SK-N-SH (cell line): ENCODE measurements around the gene NUP54. TPM values are rescaled to one million over a fixed set of nuclear protein-coding genes. Genes with fewer than 3 reads are reported as not detected.

Source experiments
- CTCF ChIA-PET: fragments of 300-600, 350-600 bp; formaldehyde crosslinking; extraction: SDS; loops from one replicate; lab custom pipeline; 2021; lab: Yijun Ruan, JAX
- POLR2A ChIA-PET: fragments of 350-600 bp; sonication (Branson Sonifier 250); formaldehyde crosslinking; extraction: SDS; loops from one replicate; lab custom pipeline; 2020; ENCODE audit warnings: antibody characterized with exemption, inconsistent platforms; lab: Yijun Ruan, JAX
- DNase-seq: peaks from one replicate; pipeline ENCODE4 v3.0.0; 2012
- H2AFZ ChIP-seq: fragments of 200-600 bp; sonication (generic); 2 replicates; pipeline ENCODE4 v1.8.1; 2016; ENCODE audit warnings: antibody characterized with exemption, mild to moderate bottlenecking, low read depth
- H3F3A ChIP-seq: fragments of 200-600 bp; sonication (generic); replicated peaks from 2 replicates; pipeline ENCODE3; 2016; ENCODE audit warnings: antibody characterized with exemption, mild to moderate bottlenecking; ENCODE audit not compliant: insufficient read depth
- H3K27ac ChIP-seq, 2 experiments: fragments of 200-500 bp in 1 of 2; fragments of 200-600 bp in 1 of 2; sonication (Bioruptor generic) in 1 of 2; sonication (generic), shearing (Covaris generic) in 1 of 2; 2 replicates each; pipeline versions ENCODE4 v1.5.1 to v1.6.1; 2014 to 2016; ENCODE audit warnings: low read depth in 2 of 2, inconsistent platforms in 1 of 2, low read length in 1 of 2, mild to moderate bottlenecking in 1 of 2, mixed read lengths in 1 of 2
- H3K27me3 ChIP-seq: fragments of 200-600 bp; sonication (generic), shearing (Covaris generic); 2 replicates; pipeline ENCODE4 v1.6.1; 2016; ENCODE audit warnings: mixed run types; ENCODE audit not compliant: insufficient read depth
- H3K36me3 ChIP-seq, 2 experiments: fragments of 200-500 bp in 1 of 2; fragments of 200-600 bp in 1 of 2; sonication (Bioruptor generic) in 1 of 2; sonication (generic) in 1 of 2; replicated peaks in 1 of 2; 2 replicates each; pipeline versions ENCODE3 to v1.5.1; 2014 to 2016; ENCODE audit warnings: low read length in 1 of 2, mild to moderate bottlenecking in 1 of 2; ENCODE audit not compliant: insufficient read depth in 2 of 2, control insufficient read depth in 1 of 2
- H3K4me1 ChIP-seq, 2 experiments: fragments of 200-500 bp in 1 of 2; fragments of 200-600 bp in 1 of 2; sonication (Bioruptor generic) in 1 of 2; sonication (generic), shearing (Covaris generic) in 1 of 2; 2 replicates each; pipeline versions ENCODE4 v1.5.1 to v1.6.1; 2014 to 2016; ENCODE audit warnings: low read depth in 1 of 2, low read length in 1 of 2, mixed run types in 1 of 2; ENCODE audit not compliant: insufficient read depth in 2 of 2, control insufficient read depth in 1 of 2
- H3K4me2 ChIP-seq: fragments of 200-600 bp; sonication (generic), shearing (Covaris generic); 2 replicates; pipeline ENCODE4 v1.6.1; 2017; ENCODE audit warnings: mixed run types
- H3K4me3 ChIP-seq, 2 experiments: fragments of 200-500 bp in 1 of 2; fragments of 200-600 bp in 1 of 2; sonication (Bioruptor generic) in 1 of 2; sonication (generic), shearing (Covaris generic) in 1 of 2; 2 replicates each; pipeline versions ENCODE4 v1.5.1 to v1.8.1; 2014 to 2016; ENCODE audit warnings: low read depth in 2 of 2, inconsistent platforms in 1 of 2, low read length in 1 of 2, mild to moderate bottlenecking in 1 of 2, mixed read lengths in 1 of 2, moderate library complexity in 1 of 2
- H3K79me2 ChIP-seq: fragments of 200-600 bp; sonication (generic); 2 replicates; pipeline ENCODE4 v1.8.1; 2017; ENCODE audit warnings: mild to moderate bottlenecking; ENCODE audit not compliant: insufficient read depth
- H3K9ac ChIP-seq: fragments of 200-600 bp; sonication (generic); 2 replicates; pipeline ENCODE4 v1.6.1; 2017; ENCODE audit warnings: mixed run types
- H3K9me2 ChIP-seq: fragments of 200-600 bp; sonication (generic); 2 replicates; pipeline ENCODE4 v1.6.1; 2017; ENCODE audit warnings: mixed run types
- H3K9me3 ChIP-seq: fragments of 200-600 bp; sonication (generic); 2 replicates; pipeline ENCODE4 v1.6.1; 2017; ENCODE audit warnings: mixed run types, mild to moderate bottlenecking, moderate library complexity
- H4K20me1 ChIP-seq: fragments of 200-600 bp; sonication (generic); 2 replicates; pipeline ENCODE4 v1.6.1; 2017; ENCODE audit warnings: mild to moderate bottlenecking, mixed run types; ENCODE audit not compliant: insufficient read depth
- ELF1 ChIP-seq: IDR thresholded peaks from 2 replicates; pipeline ENCODE4 v1.4.0; 2012
- EP300 ChIP-seq, 2 experiments: IDR thresholded peaks; 2 replicates each; pipeline versions ENCODE4 v1.4.0 to v1.6.1; 2012; ENCODE audit warnings: borderline replicate concordance in 1 of 2, low read depth in 1 of 2, low read length in 1 of 2
- EZH2phosphoT487 ChIP-seq: fragments of 200-600 bp; sonication (generic); IDR thresholded peaks from 2 replicates; pipeline ENCODE4 v1.6.1; 2017; ENCODE audit warnings: low read depth, mixed run types, mild to moderate bottlenecking, antibody characterized with exemption, moderate library complexity, borderline replicate concordance
- FOXJ3 ChIP-seq: sonication (generic); formaldehyde crosslinking; IDR thresholded peaks from 2 replicates; pipeline ENCODE4 v1.5.1; 2020; ENCODE audit warnings: mild to moderate bottlenecking, missing genetic modification reagents
- GABPA ChIP-seq: IDR thresholded peaks from 2 replicates; pipeline ENCODE4 v1.4.0; 2012; ENCODE audit warnings: low read depth, mild to moderate bottlenecking
- MAX ChIP-seq: IDR thresholded peaks from 2 replicates; pipeline ENCODE4 v1.4.0; 2012; ENCODE audit warnings: low read depth
- POLR2AphosphoS5 ChIP-seq: IDR thresholded peaks from 2 replicates; pipeline ENCODE4 v1.6.1; 2012; ENCODE audit warnings: low read depth, low read length
- RAD21 ChIP-seq: IDR thresholded peaks from 2 replicates; pipeline ENCODE4 v1.6.1; 2012; ENCODE audit warnings: mild to moderate bottlenecking, low read length
- RCOR1 ChIP-seq: fragments of 150-350 bp; IDR thresholded peaks from 2 replicates; pipeline ENCODE4 v1.6.1; 2017; ENCODE audit warnings: antibody characterized with exemption, low read length
- RXRA ChIP-seq: IDR thresholded peaks from 2 replicates; pipeline ENCODE4 v1.4.0; 2012; ENCODE audit warnings: low read depth, mild to moderate bottlenecking, borderline replicate concordance
- USF2 ChIP-seq: fragments of 150-350 bp; IDR thresholded peaks from 2 replicates; pipeline ENCODE4 v1.6.1; 2017; ENCODE audit warnings: antibody characterized with exemption, low read length, low read depth, borderline replicate concordance
- WGBS: methylation state at CpG from one replicate; pipeline ENCODE4 v1.1.6; 2017; ENCODE audit warnings: low lambda C conversion rate; 5-methylcytosine and 5-hydroxymethylcytosine counted together
- polyA plus RNA-seq, 3 experiments: library from polyadenylated mRNA; depleted of rRNA; stranded (reverse); fragments of >200 nt; gene quantifications; 2 replicates each; pipeline ENCODE4 v1.2.3, GENCODE V29; 2012
- TF ChIP-seq, protein P1 (sequence below): fragments of 200-600 bp; sonication (generic); IDR thresholded peaks from 2 replicates; pipeline ENCODE4 v1.6.1; 2017; ENCODE audit warnings: antibody characterized with exemption, mild to moderate bottlenecking, moderate library complexity
- TF ChIP-seq, protein P2 (sequence below): IDR thresholded peaks from 2 replicates; pipeline ENCODE4 v1.6.1; 2012; ENCODE audit warnings: mild to moderate bottlenecking, low read depth, low read length, moderate library complexity
- TF ChIP-seq, protein P3 (sequence below): IDR thresholded peaks from 2 replicates; pipeline ENCODE4 v1.4.0; 2012; ENCODE audit warnings: low read depth, borderline replicate concordance

The NUP54 gene
- polyA plus RNA-seq, 1 of the 3 experiments (the other 2 are of a cell fraction) = 19.4 TPM

GRCh38 chr4:76188557-76188956 is 40.4 kb upstream of the NUP54 start:
- Histone ChIP-seq H3K4me1 (no peaks in the 10 kb centered on the region), H3K9me2 (no peaks in the 10 kb centered on the region), H3K27me3 (no peaks in the 10 kb centered on the region), H3K79me2 (peaks cover 75% of the 10 kb centered on the region), H3K27ac (no peak overlapping the region), H4K20me1 (peaks cover 9% of the 10 kb centered on the region), H3K9ac (no peak overlapping the region), H2AFZ (no peak overlapping the region), H3K9me3 (no peaks in the 10 kb centered on the region), H3F3A (no peaks in the 10 kb centered on the region), H3K4me2 (no peak overlapping the region), H3K36me3 (peaks cover 20 to 36% of the 10 kb centered on the region in 2 experiments), H3K4me3 (no peak overlapping the region)
- TF ChIP-seq, protein P1, sequence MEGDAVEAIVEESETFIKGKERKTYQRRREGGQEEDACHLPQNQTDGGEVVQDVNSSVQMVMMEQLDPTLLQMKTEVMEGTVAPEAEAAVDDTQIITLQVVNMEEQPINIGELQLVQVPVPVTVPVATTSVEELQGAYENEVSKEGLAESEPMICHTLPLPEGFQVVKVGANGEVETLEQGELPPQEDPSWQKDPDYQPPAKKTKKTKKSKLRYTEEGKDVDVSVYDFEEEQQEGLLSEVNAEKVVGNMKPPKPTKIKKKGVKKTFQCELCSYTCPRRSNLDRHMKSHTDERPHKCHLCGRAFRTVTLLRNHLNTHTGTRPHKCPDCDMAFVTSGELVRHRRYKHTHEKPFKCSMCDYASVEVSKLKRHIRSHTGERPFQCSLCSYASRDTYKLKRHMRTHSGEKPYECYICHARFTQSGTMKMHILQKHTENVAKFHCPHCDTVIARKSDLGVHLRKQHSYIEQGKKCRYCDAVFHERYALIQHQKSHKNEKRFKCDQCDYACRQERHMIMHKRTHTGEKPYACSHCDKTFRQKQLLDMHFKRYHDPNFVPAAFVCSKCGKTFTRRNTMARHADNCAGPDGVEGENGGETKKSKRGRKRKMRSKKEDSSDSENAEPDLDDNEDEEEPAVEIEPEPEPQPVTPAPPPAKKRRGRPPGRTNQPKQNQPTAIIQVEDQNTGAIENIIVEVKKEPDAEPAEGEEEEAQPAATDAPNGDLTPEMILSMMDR = no peak
- TF ChIP-seq GABPA = no peak
- TF ChIP-seq, protein P2, sequence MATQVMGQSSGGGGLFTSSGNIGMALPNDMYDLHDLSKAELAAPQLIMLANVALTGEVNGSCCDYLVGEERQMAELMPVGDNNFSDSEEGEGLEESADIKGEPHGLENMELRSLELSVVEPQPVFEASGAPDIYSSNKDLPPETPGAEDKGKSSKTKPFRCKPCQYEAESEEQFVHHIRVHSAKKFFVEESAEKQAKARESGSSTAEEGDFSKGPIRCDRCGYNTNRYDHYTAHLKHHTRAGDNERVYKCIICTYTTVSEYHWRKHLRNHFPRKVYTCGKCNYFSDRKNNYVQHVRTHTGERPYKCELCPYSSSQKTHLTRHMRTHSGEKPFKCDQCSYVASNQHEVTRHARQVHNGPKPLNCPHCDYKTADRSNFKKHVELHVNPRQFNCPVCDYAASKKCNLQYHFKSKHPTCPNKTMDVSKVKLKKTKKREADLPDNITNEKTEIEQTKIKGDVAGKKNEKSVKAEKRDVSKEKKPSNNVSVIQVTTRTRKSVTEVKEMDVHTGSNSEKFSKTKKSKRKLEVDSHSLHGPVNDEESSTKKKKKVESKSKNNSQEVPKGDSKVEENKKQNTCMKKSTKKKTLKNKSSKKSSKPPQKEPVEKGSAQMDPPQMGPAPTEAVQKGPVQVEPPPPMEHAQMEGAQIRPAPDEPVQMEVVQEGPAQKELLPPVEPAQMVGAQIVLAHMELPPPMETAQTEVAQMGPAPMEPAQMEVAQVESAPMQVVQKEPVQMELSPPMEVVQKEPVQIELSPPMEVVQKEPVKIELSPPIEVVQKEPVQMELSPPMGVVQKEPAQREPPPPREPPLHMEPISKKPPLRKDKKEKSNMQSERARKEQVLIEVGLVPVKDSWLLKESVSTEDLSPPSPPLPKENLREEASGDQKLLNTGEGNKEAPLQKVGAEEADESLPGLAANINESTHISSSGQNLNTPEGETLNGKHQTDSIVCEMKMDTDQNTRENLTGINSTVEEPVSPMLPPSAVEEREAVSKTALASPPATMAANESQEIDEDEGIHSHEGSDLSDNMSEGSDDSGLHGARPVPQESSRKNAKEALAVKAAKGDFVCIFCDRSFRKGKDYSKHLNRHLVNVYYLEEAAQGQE = 0 out of 2 replicates have a peak, but pooled peaks have one; percentile 50
- TF ChIP-seq, protein P3, sequence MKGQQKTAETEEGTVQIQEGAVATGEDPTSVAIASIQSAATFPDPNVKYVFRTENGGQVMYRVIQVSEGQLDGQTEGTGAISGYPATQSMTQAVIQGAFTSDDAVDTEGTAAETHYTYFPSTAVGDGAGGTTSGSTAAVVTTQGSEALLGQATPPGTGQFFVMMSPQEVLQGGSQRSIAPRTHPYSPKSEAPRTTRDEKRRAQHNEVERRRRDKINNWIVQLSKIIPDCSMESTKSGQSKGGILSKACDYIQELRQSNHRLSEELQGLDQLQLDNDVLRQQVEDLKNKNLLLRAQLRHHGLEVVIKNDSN = no peak
- no peak for TF ChIP-seq ELF1
- TF ChIP-seq USF2 = no peak
- ChIA-PET POLR2A (no interaction called here), CTCF (interaction anchor here (1.2 to 3.8 kb wide), 3 partner anchors 8 to 316 kb away, joined by 3 to 35 read pairs (median 10); no protein-coding TSS in a partner anchor)
- no peak for DNase-seq
- WGBS = 97% methylated on average over 3 of the region's 3 CpGs

GRCh38 chr4:76188149-76188548 is 40.0 kb upstream of the NUP54 start:
- DNase-seq = no peak
- H3K9me2 ChIP-seq = no peaks in the 10 kb centered on the region
- CTCF ChIA-PET = interaction anchor here (1.2 to 3.8 kb wide), 3 partner anchors 8 to 316 kb away, joined by 3 to 35 read pairs (median 10); no protein-coding TSS in a partner anchor
- H3K9ac ChIP-seq = no peak overlapping the region
- no peaks in the 10 kb centered on the region for H3F3A ChIP-seq
- H3K4me1 ChIP-seq = no peaks in the 10 kb centered on the region
- H3K4me2 ChIP-seq = no peak overlapping the region
- peaks cover 75% of the 10 kb centered on the region for H3K79me2 ChIP-seq
- POLR2A ChIA-PET = no interaction called here
- no peak overlapping the region for H3K4me3 ChIP-seq
- H2AFZ ChIP-seq = no peak overlapping the region
- TF ChIP-seq, protein P3 = no peak
- TF ChIP-seq RXRA = no peak
- TF ChIP-seq MAX = no peak
- no peak for TF ChIP-seq POLR2AphosphoS5
- no peak for TF ChIP-seq RAD21
- no peak for TF ChIP-seq EP300 (IDR thresholded peaks at IDR 0.05; ENCODE audit: borderline replicate concordance in 1 of 2, low read depth in 1 of 2, low read length in 1 of 2)
- TF ChIP-seq EZH2phosphoT487 = no peak
- TF ChIP-seq RCOR1 = no peak
- no peak for TF ChIP-seq FOXJ3
- no peak overlapping the region for H3K27ac ChIP-seq
- no peaks in the 10 kb centered on the region for H3K9me3 ChIP-seq
- no peaks in the 10 kb centered on the region for H3K27me3 ChIP-seq
- peaks cover 13% of the 10 kb centered on the region for H4K20me1 ChIP-seq
- peaks cover 16 to 32% of the 10 kb centered on the region in 2 experiments for H3K36me3 ChIP-seq
